HG02840 (cell line): Measurements from ENCODE around the gene POF1B.

Experiments used
- ATAC-seq: cut with Tn5 transposase; IDR thresholded peaks from one replicate; pipeline ENCODE4 v1.9.1; 2021; ENCODE audit warnings: mild to moderate bottlenecking, moderate library complexity, moderate number of reproducible peaks; ENCODE audit not compliant: unreplicated experiment, low FRiP score

Gene POF1B

GRCh38 chrX:85243761-85244449, 135.6 kb downstream of the POF1B start, which contains the start of the genes SATL1 and ZNF711:
SATL1 (minus strand) TSS chrX:85243779; CDS start chrX:85108968, 134,811 bp downstream.
ZNF711 (plus strand) TSS chrX:85243991; CDS start chrX:85247573, 3,582 bp downstream.
- ATAC-seq: no peak

GRCh38 chrX:85243155-85243554, 136.3 kb downstream of the POF1B start:
- no peak for ATAC-seq
